Measurements from ENCODE around the gene CC2D1A.

DNA sequence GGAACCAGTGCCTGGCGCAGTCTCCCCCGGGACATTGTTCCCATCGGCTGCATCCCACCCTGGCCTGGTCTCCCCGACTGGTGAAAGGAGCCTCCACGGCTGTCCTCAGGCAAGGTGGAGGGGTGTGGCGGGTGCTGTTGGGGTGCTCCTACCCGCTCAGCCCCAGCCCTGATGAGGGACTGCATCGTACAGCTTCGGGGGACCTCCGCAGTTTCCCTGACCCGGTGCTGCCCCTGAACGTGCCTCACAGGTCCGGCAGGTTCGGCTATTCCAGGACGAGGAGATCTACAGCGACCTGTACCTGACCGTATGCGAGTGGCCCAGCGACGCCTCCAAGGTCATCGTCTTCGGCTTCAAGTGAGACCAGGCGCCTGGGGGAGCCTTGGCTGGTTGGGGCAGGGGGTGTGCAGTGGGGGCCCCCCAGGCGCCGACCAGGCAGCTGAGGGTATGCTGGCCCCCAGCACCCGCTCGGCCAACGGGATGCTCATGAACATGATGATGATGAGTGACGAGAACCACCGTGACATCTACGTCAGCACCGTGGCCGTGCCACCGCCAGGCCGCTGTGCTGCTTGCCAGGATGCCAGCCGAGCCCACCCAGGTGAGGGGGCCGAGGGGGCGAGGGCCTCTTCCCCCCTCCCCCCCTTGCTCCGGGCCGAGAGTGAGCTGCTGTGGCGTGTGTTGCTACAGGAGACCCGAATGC, 49.8 kb downstream of the CC2D1A start:
- TF ChIP-seq CTCF (IDR thresholded peaks at IDR 0.05), result no peak
- no peak for TF ChIP-seq POLR2A (IDR thresholded peaks at IDR 0.05)

All from body of pancreas (tissue), 4 donors.